Stimulated activated effector memory CD8-positive, alpha-beta T cell treated with anti-CD3 and anti-CD28 coated beads, Interleukin-12 subunit alpha, Interleukin-12 subunit beta, amount 100 ng/mL, for 72 hours (primary cell): ENCODE measurements around the gene CIRBP.
"Not testable (repeated sequence)": the region's sequence is repeated elsewhere in the genome, so short reads cannot be mapped to it uniquely, and the experiment has no call there.

Source experiments
- ATAC-seq: fragments of 150-1000 bp; cut with Tn5 transposase; 2 replicates; pipeline ENCODE4 v1.10.0; 2021
- DNase-seq, 2 donors: peaks; one replicate each; pipeline ENCODE4 v3.0.0; 2021 to 2022; ENCODE audit warnings: low spot score in 2 of 2
- H3K27ac Mint-ChIP-seq: one replicate; pipeline ENCODE4 v1.8.0; 2022; ENCODE audit warnings: mild to moderate bottlenecking, mixed read lengths
- H3K36me3 Mint-ChIP-seq: one replicate; pipeline ENCODE4 v1.8.0; 2022; ENCODE audit warnings: mild to moderate bottlenecking, mixed read lengths
- H3K4me1 Mint-ChIP-seq: one replicate; pipeline ENCODE4 v1.8.0; 2022; ENCODE audit warnings: mixed read lengths
- H3K4me3 Mint-ChIP-seq: one replicate; pipeline ENCODE4 v1.8.0; 2022; ENCODE audit warnings: mild to moderate bottlenecking, mixed read lengths
- H3K9me3 Mint-ChIP-seq: one replicate; pipeline ENCODE4 v1.8.0; 2022; ENCODE audit warnings: mixed read lengths

Gene CIRBP

DNA sequence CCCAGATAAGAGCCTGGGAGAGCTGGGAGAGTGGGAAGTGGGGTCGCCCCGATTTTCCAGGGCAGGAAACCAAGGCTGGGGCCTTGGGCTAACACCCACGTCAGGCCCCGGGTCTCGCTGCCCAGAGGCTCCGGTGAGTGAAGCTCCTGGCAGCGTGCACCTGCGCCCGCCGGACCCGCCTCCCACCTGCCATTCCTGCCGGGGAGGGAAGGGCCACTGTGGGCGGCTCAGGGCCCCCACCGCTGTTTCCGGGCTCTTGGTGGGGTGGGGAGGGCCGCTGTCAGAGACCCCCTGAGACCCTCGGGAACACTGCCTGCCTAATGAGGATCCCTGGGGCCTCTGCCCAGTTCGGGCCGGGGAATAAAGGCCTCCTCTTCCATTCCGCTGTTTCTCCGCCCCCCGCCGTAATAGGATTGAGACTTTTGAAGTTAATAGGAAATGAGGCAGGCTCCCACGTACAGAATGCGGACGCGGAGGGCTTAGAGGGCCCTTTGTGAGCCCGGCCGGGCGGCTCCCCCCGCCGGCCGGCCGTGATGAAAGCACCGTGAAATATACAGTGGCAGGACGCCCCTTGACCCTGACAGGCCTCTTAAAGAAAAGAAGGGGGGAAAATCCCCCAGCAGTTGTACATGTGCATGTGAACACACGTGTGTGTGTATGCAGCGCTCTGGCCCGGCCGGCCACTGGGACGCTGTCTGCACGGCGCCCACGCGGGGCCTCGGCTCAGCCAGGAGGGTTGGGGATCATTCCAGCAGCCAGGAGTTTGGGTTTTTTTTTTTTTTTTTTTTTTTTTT, 49.7 kb downstream of the CIRBP start:
- Mint-ChIP-seq H3K4me3 (no peak overlapping the region), H3K4me1 (peaks cover 8% of the 10 kb centered on the region), H3K36me3 (no peaks in the 10 kb centered on the region), H3K27ac (no peak overlapping the region), H3K9me3 (no peaks in the 10 kb centered on the region)
- DNase-seq: no peak
- ATAC-seq: no peak

DNA sequence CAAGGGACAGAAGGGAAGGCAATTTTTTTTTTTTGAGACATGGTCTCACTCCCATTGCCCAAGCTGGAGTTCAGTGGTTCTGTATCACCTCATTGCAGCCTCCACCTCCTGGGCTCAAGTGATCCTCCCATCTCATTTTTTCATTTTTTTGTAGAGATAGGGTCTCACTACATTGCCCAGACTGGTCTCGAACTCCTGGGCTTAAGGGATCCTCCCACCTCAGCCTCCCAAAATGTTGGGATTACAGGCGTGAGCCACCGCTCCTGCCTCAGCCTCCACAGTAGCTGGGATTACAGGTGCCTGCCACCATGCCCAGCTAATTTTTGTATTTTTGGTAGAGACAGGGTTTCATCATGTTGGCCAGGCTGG, 51.1 kb downstream of the CIRBP start:
- H3K9me3 Mint-ChIP-seq, H3K36me3 Mint-ChIP-seq, H3K4me3 Mint-ChIP-seq, H3K4me1 Mint-ChIP-seq, ATAC-seq, H3K27ac Mint-ChIP-seq, DNase-seq: not testable (repeated sequence)

DNA sequence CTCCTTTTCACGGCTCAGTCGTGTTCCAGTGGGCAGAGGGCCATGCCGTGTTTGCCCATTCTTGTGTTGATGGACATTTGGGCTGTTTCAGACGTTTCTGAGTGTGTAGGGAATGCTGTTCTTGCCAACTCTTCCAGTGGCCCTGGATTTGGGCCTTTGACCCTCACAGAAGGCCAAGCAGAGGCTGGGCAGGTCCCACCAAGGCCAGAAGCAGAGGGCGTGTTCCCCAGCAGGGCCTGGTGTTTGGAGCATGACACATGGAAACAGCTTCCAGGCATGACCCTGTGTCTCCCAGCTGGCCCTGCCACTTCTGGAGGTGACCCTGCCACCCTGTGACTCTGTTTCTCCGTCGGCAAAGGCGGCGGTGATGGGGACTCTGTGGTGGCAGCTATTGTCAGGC, 52.4 kb downstream of the CIRBP start:
- DNase-seq: no peak
- no peak for ATAC-seq
- no peak overlapping the region for H3K4me3 Mint-ChIP-seq
- H3K9me3 Mint-ChIP-seq: no peaks in the 10 kb centered on the region
- peaks cover 8% of the 10 kb centered on the region for H3K4me1 Mint-ChIP-seq
- no peaks in the 10 kb centered on the region for H3K36me3 Mint-ChIP-seq
- H3K27ac Mint-ChIP-seq: no peak overlapping the region

DNA sequence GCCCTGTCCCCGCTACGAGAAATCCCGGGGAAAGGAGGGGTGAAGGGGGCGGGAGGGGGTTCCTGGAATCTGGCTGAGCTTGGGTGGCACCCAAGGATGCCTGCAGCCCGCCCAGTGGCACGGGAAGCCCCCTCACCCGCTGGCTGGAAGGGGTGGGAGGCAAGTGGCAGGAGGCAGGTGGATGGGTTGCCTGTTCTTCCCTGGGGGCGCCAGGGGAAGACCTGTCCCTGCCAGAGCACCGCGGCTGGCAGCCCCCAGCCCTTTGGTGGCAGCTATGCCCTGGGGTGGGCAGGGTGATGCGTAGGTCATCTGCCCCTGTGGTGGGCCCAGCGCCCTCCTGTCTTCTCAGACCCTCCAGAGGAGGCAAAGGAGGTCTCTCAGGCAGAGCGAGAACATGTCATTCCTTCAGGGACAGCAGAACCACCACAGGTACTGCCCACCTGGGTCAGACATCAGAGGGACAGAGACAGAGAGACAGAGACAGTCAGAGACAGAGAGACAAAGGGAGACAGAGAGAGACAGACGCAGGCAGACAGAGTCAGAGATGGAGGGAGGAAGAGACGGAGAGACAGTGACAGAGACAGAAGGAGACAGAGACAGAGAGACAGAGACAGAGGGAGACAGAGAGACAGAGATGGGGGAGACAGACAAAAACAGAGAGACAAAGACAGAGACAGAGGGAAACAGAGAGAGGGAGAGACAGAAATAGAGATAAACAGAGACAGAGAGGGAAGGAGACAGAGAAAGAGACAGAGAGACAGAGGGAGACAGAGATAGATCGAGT, 53.3 kb downstream of the CIRBP start:
- no peak overlapping the region for H3K4me3 Mint-ChIP-seq
- no peak overlapping the region for H3K27ac Mint-ChIP-seq
- peaks cover 8% of the 10 kb centered on the region for H3K4me1 Mint-ChIP-seq

DNA sequence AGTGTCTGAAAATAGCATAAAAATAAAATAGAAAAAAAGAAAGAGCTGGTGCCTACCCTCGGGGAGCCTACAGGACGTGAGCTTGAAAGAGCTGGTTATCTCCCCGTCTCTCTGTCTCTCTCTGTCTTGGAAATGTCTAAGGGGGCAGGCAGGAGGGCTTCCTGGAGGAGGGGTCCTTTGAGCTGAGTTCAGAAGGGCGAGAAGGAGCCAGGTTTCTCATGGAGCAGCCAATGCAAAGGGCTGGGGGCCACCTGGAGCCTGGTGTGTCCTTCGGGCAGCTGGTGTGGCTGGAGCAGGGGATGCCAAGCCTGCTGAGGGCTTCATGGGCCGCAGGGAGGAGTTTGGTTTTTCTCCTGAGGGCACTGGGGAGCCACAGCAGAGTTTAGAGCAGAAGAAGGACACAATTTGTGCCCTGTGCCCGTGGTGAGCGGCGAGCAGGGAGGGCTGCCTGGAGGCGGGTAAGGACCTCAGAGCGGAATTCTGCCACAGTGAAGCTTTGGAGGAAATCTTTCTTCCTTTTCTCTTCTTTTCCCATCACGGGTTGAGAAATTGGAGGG, 55.2 kb downstream of the CIRBP start:
- no peak for DNase-seq
- Mint-ChIP-seq H3K4me1 (peaks cover 8% of the 10 kb centered on the region), H3K4me3 (no peak overlapping the region), H3K36me3 (no peaks in the 10 kb centered on the region), H3K9me3 (no peaks in the 10 kb centered on the region), H3K27ac (no peak overlapping the region)
- ATAC-seq: no peak

More for the DNA sequence above, 53.3 kb downstream of the CIRBP start:
- DNase-seq: no peak
- H3K9me3 Mint-ChIP-seq: no peaks in the 10 kb centered on the region
- ATAC-seq: no peak
- H3K36me3 Mint-ChIP-seq: no peaks in the 10 kb centered on the region
